Mucosa of descending colon (tissue), 3 donors: ENCODE results near the gene SLX1B. TPM values are rescaled to one million over a fixed set of nuclear protein-coding genes. Genes with fewer than 3 reads are reported as not detected.
A peak's percentile ranks its signal among the peaks of the same experiment; 100 is the strongest.
"Not testable (repeated sequence)": the region's sequence is repeated elsewhere in the genome, so short reads cannot be mapped to it uniquely, and the experiment has no call there.

Experiments used
- ATAC-seq: fragments of 200-7000 bp; cut with Tn5 transposase; one replicate; pipeline ENCODE4 v1.9.1; 2020; ENCODE audit warnings: mild to moderate bottlenecking, moderate library complexity
- DNase-seq, 3 donors: peaks; one replicate each; pipeline ENCODE4 v3.0.0-alpha.2; 2020
- H3K36me3 ChIP-seq: fragments of 200-600 bp; one replicate; pipeline ENCODE4 v1.8.0; 2021; ENCODE audit warnings: low read depth, mild to moderate bottlenecking
- H3K4me1 ChIP-seq: fragments of 200-600 bp; one replicate; pipeline ENCODE4 v1.8.0; 2021; ENCODE audit warnings: low read depth, mild to moderate bottlenecking
- H3K4me3 ChIP-seq: fragments of 200-600 bp; one replicate; pipeline ENCODE4 v1.8.0; 2021; ENCODE audit warnings: mild to moderate bottlenecking
- H3K9me3 ChIP-seq: fragments of 200-600 bp; one replicate; pipeline ENCODE4 v1.8.0; 2021; ENCODE audit warnings: mild to moderate bottlenecking
- intact Hi-C, 2 donors: fragments of 100-400 bp; cut with DNase I in 1 of 2; cut with micrococcal nuclease in 1 of 2; formaldehyde crosslinking; loops; one replicate each; pipeline versions ENCODE4 v1.11.0 to v1.11.1; 2022; cut with DNase I, micrococcal nuclease
- total RNA-seq, 3 donors: library from RNA; stranded (reverse); fragmentation: NEBNext Ultra II Directional in 2 of 3; extraction: Animal tissue kit (Norgen Biotek cat#: 25700) in 2 of 3; gene quantifications; one replicate each; pipeline versions ENCODE4 v1.2.1 to v1.2.4, GENCODE V29; 2021 to 2023
- donor health status: DM: no; HTN: no; CAD: no; lungs with moderate emphysema.
- donor health status: DM: no; HTN: no; CAD: no.
- donor health status: DM: no; HTN: yes; CAD: no.

SLX1B gene
- total RNA-seq, 3 donors from 2014 or later, result 14.1 to 88.0 (median 37.2) TPM

GRCh38 chr16:29472065-29472464 lies 17.7 kb downstream of the SLX1B start:
- peak; percentile 27 for ATAC-seq
- H3K9me3 ChIP-seq, H3K4me1 ChIP-seq, H3K36me3 ChIP-seq, H3K4me3 ChIP-seq, DNase-seq, intact Hi-C loops: not testable (repeated sequence)

GRCh38 chr16:29482276-29482675 lies 27.9 kb downstream of the SLX1B start:
- intact Hi-C loops, H3K36me3 ChIP-seq, H3K4me3 ChIP-seq, H3K9me3 ChIP-seq, H3K4me1 ChIP-seq, ATAC-seq: not testable (repeated sequence)
- DNase-seq, result peak in 2 of 3 donors; percentile 24 to 55

- H3K4me3 ChIP-seq, H3K4me1 ChIP-seq, intact Hi-C loops, ATAC-seq, H3K9me3 ChIP-seq, DNase-seq, H3K36me3 ChIP-seq: not testable (repeated sequence)
Measured at GRCh38 chr16:29506308-29506707, 52.0 kb downstream of the SLX1B start, which contains the start of gene NPIPB12. NPIPB12 (minus strand) TSS chr16:29506408.

Other genes with a start within 250 kb of the SLX1B start
- 1 to 10 TPM; 2.0 to 4.4 (median 2.3) TPM for gene NPIPB11, start 47.8 kb upstream of the SLX1B start, total RNA-seq
- gene BOLA2, start 182 bp upstream of the SLX1B start, total RNA-seq, result 10 to 100 TPM in 2 of 3 donors, 1 to 10 TPM in 1; 4.6 to 11.3 (median 10.1) TPM
- gene SULT1A4, start 5.4 kb downstream of the SLX1B start, total RNA-seq, result 10 to 100 TPM; 13.1 to 43.2 (median 39.6) TPM
- gene NPIPB12, start 51.9 kb downstream of the SLX1B start, total RNA-seq, result 100 to 1,000 TPM in 2 of 3 donors, 10 to 100 TPM in 1; 56.8 to 107 (median 103) TPM
- 1 to 10 TPM; 4.4 to 6.0 (median 4.5) TPM for gene SPN, start 208.7 kb downstream of the SLX1B start, total RNA-seq
- gene QPRT, start 224.6 kb downstream of the SLX1B start, total RNA-seq, result 10 to 100 TPM; 25.3 to 54.6 (median 25.4) TPM